GM18909 (cell line): Measurements from ENCODE around the gene ERC2.

Experiments used
- ATAC-seq: cut with Tn5 transposase; IDR thresholded peaks from one replicate; pipeline ENCODE4 v1.9.1; 2021; ENCODE audit warnings: mild to moderate bottlenecking; ENCODE audit not compliant: unreplicated experiment, poor library complexity

Gene ERC2

GRCh38 chr3:55620351-55621025 lies 847.8 kb downstream of the ERC2 start:
- no peak for ATAC-seq

- ATAC-seq, result no peak
Observed at GRCh38 chr3:55619046-55619808, 849.0 kb downstream of the ERC2 start.

- no peak for ATAC-seq
Observed at GRCh38 chr3:55617385-55617784, 850.9 kb downstream of the ERC2 start.

- no peak for ATAC-seq
Observed at GRCh38 chr3:55616803-55617202, 851.5 kb downstream of the ERC2 start.

GRCh38 chr3:55615694-55616295 lies 852.5 kb downstream of the ERC2 start:
- no peak for ATAC-seq

GRCh38 chr3:55615039-55615693 lies 853.1 kb downstream of the ERC2 start:
- ATAC-seq, result no peak

- ATAC-seq, result no peak
Observed at GRCh38 chr3:55611121-55611520, 857.1 kb downstream of the ERC2 start.

GRCh38 chr3:55609230-55609827 lies 858.9 kb downstream of the ERC2 start:
- no peak for ATAC-seq

GRCh38 chr3:55608301-55608937 lies 859.8 kb downstream of the ERC2 start:
- ATAC-seq, result no peak

GRCh38 chr3:55607844-55608243 lies 860.4 kb downstream of the ERC2 start:
- ATAC-seq, result peak; percentile 75

- no peak for ATAC-seq
Observed at GRCh38 chr3:55607175-55607574, 861.1 kb downstream of the ERC2 start.

- no peak for ATAC-seq
Observed at GRCh38 chr3:55605443-55606236, 862.6 kb downstream of the ERC2 start.

- ATAC-seq, result no peak
Observed at GRCh38 chr3:55604846-55605245, 863.4 kb downstream of the ERC2 start.

GRCh38 chr3:55604402-55604801 lies 863.9 kb downstream of the ERC2 start:
- no peak for ATAC-seq

GRCh38 chr3:55601366-55602080 lies 866.7 kb downstream of the ERC2 start:
- no peak for ATAC-seq

- ATAC-seq, result no peak
Observed at GRCh38 chr3:55598224-55598623, 870.0 kb downstream of the ERC2 start.

GRCh38 chr3:55597641-55598040 lies 870.6 kb downstream of the ERC2 start:
- ATAC-seq, result no peak

GRCh38 chr3:55596212-55596611 lies 872.1 kb downstream of the ERC2 start:
- no peak for ATAC-seq

GRCh38 chr3:55595420-55595819 lies 872.8 kb downstream of the ERC2 start:
- no peak for ATAC-seq
